Cardiac fibroblast (primary cell): ENCODE results near the gene USP6NL.

Experiments
- DNase-seq, 2 donors: peaks; one replicate each; pipeline versions ENCODE4 v3.0.0 to v3.0.0-alpha.2; 2010; ENCODE audit warnings: low read depth in 2 of 2
- H3K4me3 ChIP-seq, 2 donors: replicated peaks in 1 of 2; 1 replicate in 1 of 2; 2 replicates in 1 of 2; pipeline ENCODE4 v1.5.1; 2011; ENCODE audit warnings: low read depth in 2 of 2, low read length in 2 of 2, mild to moderate bottlenecking in 2 of 2, moderate library complexity in 1 of 2
- CTCF ChIP-seq: IDR thresholded peaks from one replicate; pipeline ENCODE4 v1.5.1; 2011; ENCODE audit warnings: low read depth, mild to moderate bottlenecking, low read length, inconsistent platforms

The USP6NL gene

GRCh38 chr10:11617233-11617632 is 5.8 kb upstream of the USP6NL start:
- TF ChIP-seq CTCF: no peak
- no peak overlapping the region for H3K4me3 ChIP-seq
- no peak for DNase-seq

GRCh38 chr10:11616021-11616420 is 4.6 kb upstream of the USP6NL start:
- no peak overlapping the region for H3K4me3 ChIP-seq
- peak in 1 of 2 donors; percentile 14 for DNase-seq
- TF ChIP-seq CTCF: no peak

- TF ChIP-seq CTCF: no peak
- no peak for DNase-seq
- no peak overlapping the region for H3K4me3 ChIP-seq
These were observed 3.9 kb upstream of the USP6NL start for GRCh38 chr10:11615396-11615795.

- peak; percentile 17 to 18 for DNase-seq
- H3K4me3 ChIP-seq: peak overlapping the region; percentile 63 to 80
- TF ChIP-seq CTCF: no peak
These were observed 861 bp upstream of the USP6NL start for GRCh38 chr10:11612021-11613001.

- peak overlapping the region; percentile 80 to 83 for H3K4me3 ChIP-seq
- DNase-seq: peak; percentile 49 to 50
- TF ChIP-seq CTCF: no peak
These were observed 613 bp downstream of the USP6NL start for GRCh38 chr10:11610826-11611247.

- DNase-seq: no peak
- H3K4me3 ChIP-seq: peak overlapping the region; percentile 80 to 83
- no peak for TF ChIP-seq CTCF
These were observed 1.2 kb downstream of the USP6NL start for GRCh38 chr10:11610166-11610825.
